Cortex of kidney (tissue), 1 donor: ENCODE results near the gene UCN2.
A peak's percentile ranks its signal among the peaks of the same experiment; 100 is the strongest.
"Not testable (repeated sequence)": the region's sequence is repeated elsewhere in the genome, so short reads cannot be mapped to it uniquely, and the experiment has no call there.

Experiments used
- DNase-seq: peaks from one replicate; lab custom pipeline; 2025; lab: John Stamatoyannopoulos, UW

UCN2 gene

DNA sequence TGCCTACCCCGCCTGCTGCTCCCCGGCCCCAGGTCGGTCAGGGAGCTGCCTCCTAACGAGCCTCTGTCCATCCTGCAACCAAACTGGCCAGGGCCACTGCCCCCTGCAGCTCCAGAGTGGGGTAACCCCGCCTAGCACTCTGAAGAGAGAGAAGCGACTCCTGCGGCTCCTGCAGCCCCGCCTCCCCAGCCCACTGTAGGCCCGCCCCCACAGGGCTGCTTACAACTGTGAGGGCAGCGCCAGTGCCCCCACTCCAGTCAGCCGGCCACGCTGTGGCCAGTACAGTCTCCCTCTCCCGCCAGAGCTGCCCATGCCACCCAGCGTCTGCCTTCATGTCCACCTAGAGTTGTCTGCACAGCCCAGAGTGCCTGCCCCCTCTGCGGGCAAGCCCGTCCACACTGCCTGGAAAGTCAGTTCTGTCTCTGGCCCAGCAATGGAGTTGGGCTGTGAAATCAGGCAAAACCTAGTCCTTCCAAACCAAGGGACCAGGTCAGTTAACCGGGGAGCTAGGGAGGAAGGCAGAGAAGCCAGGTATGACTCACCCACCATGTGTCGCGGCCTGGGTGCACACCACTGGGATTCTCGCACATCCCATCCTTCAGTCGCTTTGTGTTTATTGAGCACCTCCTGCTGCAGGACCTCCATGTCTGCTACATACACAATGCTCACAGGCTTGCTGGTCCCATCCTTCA lies 2.4 kb downstream of the UCN2 start:
- no peak for DNase-seq

DNA sequence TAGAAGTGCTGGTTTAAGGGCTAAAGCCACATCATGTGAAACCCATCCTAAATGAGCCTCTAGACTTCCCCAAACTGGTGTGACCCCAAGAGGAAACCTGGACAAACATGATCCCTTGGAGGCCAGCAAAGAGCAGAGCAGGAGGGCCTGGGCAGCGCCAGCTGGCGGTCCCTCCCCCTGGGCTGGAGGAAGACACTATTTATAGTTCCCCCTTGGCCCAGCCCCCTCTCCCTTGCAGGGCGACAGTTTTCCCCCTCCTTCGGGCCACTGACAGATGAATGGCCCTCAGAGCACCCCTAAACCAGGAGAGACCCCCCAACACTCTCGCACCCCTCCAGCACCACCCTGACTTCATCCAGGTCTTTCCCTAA lies 2.9 kb downstream of the UCN2 start:
- no peak for DNase-seq

DNA sequence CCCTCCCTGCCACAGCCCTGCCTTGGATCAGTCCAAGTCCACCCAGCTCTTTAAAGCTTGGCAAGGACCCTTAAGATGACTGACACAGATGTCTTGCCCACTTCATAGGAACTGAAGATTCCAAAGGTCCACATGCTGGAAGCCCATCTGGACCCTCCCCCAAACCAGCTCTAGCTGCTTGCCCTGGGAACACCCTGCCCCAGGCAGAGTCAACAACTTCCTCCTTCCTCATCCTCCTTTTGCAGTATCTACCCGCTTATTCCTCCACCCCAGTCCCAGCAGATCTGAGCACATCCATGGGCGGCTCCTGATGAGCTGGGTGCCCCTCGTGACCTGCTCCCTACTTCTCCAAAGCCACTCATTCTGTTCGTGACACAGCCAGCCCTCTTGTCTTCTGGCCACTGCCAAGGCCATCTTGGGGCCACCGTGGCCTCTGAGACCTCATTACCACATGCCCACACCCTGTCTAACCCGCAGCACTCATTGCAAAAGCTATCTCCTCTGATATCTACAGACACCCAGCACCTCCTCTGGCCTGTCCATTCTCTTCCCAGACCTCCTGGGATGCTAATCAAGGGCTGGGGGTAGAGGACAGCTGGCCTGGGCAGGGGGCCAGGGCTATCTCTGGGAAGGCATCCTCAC lies 5.0 kb downstream of the UCN2 start:
- DNase-seq, result no peak

DNA sequence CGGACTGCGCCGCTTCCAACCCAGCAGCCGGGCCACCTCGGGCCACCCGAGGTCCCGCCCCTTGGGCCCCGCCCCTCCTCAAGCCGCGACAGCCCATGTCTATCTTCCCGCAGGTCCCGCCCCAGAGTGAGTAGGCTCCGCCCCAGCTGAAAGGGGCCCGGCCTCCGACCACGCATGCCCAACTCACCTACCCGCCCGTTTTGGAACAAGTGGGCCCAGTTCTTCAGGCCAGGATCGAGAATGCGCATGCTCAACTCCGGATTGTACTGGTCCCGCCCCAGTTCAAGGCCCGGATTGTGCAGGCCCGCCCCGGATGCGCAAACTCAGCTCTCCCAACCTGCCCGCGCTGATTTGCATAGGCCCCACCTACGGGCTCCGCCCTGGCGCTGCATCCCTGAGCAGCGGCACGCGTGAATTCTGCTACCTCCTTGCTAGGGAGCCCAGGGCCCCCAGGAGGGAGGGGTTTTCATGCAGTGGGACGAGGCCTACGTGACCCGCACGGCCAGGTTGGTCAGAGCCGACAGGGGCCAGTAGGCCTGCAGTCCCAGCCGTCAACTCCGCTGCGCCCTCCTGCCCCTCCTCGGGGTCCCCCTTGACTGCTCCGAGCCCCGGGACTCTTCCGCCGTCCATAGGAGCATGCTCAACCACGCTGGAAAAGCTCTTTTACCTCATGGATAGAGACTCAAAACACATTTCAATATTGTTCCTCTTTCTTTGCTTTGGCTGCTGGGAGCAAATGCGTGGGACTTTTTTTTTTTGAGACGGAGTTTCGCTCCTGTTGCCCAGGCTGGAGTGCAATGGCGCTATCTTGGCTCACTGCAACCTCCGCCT lies 6.6 kb downstream of the UCN2 start, which contains the start of gene PFKFB4:
TSS of gene PFKFB4 (minus strand) at position 8 of the 831 bp plus-strand sequence. CDS start 26 bp downstream, outside the sequence.
- DNase-seq, result peak; percentile 34

DNA sequence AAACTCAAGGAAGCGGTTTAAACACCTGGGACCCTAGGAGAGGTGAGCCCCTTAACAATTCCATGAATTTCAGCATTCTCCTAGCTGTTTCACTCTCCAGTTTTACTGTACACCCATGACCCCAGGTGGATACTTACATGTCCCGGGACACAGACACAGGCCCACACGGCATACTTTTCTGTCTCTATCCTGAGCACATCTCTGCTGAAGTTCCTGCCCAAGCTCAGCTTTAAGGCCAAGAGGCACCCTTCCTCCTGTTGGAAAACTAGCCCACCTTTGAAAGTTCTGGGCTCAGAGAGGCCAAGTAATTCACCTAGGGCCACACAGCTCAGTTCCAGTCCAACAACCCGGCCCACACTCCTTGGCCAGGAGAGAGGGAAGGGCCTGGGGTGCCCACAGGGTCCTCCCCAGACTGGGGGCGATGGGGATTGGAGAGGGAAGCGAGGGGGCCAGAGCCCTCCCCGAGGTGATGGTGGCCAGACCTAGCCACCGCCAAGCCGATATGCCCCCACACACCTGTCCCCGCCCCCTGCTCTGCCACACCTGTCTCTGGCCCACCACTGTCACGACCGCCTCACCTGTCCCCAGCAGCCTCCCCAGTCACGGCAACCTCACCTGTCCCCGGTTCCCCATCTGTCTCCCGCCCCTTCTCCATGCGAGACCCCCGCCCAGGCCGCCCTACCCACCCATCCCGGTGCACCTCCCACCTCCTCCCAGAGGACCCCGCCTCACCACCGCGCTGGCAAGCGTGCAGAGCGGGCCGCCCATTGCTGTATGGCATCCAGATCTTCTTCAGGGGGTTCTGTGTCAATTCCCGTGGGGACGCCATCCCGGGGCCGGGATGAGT lies 7.4 kb downstream of the UCN2 start:
- DNase-seq, result no peak

DNA sequence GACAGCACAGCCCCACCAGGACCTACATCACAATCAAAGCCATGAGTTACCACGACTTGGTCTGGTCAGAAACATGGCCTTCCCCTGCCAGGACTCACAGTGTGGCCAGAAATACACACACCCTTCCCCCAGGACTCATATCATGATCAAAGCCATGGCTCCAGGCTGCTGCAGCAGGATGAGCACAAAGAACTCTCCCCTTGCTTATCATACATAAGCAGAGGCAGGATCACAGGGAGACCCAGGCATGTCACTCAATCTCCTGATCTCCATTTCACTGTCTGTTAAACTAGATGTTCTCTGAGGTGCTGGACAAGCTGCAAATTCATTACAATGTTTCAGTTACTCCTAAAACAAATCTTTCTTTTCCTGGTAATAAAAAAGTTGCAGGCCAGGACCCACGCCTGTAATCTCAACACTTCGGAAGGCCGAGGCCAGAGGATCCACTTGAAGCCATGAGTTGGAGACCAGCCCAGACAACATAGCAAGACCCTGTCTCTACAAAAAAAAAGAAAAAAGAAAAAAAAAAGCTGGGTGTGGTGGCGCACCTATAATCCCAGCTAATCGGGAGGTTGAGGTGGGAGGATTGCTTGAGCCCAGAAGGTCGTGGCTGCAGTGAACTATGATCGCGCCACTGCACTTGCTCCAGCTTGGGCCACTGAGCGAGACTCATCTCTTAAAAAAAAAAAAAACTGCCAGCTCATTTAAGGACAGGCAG lies 8.2 kb downstream of the UCN2 start:
- no peak for DNase-seq

DNA sequence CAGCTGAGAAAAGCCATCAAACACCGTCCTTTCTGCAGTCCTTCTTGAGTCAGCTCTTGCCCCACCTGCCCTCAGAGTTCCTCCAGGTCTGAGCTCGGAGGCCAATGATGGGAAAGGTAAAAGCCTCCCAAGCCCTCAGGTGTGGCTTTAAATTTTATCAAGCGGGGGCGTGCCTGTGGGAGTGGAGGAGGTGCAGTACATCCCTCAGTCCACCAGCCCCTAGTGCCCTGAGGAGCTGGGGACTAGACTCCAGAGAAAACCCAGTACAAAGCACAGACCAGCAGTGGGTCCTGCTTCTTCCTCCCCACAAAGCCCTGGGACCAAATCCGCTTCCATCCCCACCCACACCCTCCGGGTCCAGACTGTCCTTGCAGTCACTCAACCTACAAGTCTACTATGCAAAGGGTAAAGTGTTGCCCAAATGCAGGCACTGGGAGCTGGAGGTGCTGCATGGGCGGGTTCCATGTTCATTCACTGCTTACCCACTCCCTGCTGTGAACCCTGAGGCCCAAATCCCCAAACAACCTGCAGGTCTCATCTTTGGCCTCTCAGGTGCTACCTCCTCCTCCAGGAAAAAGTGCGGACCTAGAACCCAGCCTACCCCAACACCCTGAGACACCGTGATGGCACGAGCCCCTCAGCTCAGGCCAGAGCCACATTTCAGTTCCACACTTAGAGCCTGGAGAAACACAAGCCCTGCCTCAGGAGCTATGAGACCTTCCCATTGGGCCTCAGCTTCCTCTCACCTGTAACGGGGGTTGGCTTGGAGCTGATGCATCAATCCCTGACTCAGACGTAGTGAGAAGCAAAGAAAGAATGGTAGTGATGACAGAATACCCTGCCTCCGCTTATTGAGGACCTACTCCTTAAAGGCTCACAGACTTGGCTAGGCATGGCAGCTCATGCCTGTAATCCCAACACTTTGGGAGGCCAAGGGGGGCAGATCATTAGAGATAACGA lies 9.4 kb downstream of the UCN2 start:
- no peak for DNase-seq

DNA sequence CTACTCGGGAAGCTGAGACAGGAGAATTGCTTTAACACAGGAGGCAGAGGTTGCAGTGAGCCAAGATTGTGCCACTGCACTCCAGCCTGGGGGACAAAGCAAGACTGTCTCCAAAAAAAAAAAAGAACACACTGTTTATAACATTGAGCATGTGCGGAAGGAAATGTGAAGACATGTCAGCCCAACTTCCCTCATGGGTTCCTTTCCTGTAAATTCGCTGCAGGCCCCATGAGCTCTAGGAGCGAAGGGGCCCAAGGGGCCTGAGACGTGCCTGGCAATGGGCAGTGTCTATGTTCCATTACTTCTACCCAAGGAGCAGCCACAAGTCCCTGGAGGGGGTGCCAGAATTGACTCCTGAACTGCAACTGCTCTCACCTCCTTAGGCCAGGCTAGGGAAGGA lies 10.2 kb downstream of the UCN2 start:
- no peak for DNase-seq

DNA sequence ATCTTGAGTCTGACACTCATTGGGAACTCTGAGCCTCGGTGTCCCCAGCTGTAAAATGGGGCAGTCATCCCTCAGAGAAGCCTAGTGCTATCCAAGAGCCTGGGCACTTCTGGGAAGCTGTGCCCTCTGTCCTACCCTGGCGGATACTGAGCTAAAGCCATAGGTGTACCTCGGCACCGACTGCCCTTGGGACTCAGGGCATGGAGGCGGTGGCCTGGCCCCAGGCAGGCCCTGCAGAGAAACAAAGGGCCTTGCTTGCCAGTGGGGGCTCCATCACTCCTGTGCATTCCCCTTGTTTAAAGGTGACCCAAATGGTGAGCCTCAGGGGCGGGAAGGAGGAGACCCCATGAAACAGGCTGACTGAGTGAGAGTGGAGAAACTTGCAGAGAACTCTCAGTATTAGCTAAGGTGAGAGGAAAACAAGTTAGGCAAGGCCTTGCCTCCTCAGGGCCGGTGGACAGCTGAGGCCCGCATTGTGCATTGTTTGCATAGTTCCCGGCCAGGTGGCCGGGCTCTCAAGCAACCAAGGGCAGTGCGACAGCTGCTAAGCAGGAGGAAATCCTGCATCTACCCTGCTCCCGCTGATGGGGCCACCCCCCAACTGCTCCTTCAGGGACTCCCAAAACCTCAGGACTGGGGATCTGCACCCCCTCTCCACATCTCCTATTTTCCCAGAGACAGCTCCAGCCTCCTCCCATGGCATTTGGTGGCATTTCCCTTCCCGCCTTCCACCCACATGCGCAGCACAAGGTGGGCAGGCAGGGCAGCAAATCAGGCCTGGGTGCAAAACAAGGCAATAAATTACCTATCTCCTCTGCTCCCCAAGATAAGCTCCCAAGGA lies 11.2 kb downstream of the UCN2 start:
- no peak for DNase-seq

DNA sequence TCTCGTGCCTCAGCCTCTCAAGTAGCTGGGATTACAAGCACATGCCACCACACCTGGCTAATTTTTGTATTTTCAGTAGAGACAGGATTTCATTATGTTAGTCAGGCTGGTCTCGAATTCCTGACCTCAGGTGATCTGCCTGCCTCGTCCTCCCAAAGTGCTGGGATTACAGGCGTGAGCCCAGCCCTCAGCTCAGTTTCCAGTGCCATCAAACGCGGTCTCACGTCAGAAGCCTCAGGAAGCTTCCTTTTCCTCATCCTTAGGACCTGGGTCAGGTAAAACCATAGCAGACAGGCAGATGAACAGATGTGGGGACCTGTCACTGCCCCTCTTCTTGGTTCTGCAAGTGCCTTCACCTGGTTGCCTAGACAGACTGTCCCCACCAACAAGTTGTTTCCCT lies 11.9 kb downstream of the UCN2 start:
- not testable (repeated sequence) for DNase-seq

DNA sequence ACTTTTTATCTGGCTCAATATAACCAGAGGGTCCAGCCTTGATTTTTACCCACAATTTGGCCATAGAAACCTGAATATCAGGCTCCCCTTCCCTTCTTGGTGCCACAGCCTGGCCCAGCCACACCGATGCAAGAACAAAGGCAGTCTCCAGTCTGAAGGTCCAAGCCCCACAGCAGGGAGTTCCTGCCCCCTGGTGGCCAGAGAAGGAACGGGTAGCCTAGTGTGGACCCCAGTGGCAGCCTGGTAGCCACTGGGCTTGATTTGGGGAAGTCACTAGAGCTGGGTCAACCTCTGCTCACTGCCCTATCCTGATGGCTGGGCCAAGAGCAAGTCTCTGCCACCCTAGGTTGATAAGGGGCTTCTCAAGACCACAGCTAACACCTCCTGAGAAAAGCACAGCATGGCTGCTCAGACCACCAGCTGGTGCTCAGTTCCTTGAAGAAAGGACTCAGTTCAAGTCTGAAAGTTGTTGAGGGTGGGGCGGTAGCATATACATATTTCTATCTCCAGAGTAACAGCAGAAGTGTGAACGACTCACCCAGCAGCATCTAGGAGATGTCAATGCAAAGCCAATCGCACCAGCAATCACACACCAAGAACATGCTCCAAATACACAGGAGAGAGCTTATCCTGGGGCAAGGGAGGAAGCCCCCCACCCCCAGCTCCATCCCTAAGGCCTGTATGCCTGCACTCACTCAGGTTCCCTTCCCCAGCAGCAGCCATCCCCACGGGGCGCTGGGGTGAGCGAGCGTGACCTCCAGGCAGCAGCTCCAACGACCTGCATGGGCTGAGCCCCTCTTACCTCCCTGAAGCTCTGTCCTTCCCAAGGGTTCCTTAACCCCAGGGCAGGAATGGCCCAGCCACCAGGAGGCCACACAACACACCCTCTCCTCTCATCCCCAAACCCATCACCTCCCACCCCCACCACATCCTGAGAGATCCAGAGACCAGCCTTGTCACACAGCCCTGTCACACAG lies 14.6 kb downstream of the UCN2 start:
- DNase-seq, result no peak

DNA sequence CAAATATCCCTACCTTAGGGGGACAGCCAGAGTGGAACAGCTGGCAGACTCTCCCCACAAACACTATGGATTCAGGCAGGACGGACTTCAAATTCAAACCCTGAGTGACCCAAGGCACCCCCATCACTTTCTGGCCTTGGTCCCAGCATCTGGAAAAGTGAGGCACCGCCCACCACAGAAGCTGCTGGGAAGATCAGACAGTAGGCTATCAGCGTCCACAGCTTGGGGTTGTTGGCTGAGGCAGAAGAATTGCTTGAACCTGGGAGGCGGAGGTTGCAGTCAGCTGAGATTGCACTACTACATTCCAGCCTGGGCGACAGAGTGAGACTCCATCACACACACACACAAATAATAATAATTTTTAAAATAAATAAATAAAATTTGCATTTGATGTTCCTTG lies 15.5 kb downstream of the UCN2 start:
- no peak for DNase-seq

DNA sequence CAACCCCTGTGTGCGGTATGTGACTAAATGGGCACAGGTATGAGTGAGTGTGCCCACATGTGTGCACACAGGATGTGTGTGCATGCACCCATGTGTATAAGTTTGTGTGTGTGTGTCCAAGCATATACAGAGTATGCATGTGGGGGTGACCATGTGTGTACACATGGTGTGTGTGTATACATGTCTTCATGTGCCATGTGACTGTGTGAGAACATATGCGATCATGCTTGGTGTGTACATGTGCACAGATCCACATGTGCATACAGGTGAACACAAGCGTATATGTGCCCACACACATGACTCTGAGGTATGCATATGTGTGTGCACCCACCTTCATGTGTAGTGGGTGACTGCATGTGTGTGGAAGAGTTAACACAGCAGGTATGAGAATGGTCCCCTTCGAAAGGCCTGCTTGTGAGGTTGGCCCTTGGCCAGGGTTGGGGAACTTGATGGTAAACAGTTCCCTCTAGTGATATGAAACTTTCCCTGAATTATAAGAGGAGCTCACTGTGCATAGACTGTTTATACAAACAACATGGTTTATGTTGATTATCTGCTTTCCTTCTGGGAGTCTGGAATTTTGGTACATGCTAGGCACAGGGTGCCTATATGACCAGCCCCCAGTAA lies 17.3 kb downstream of the UCN2 start:
- no peak for DNase-seq

DNA sequence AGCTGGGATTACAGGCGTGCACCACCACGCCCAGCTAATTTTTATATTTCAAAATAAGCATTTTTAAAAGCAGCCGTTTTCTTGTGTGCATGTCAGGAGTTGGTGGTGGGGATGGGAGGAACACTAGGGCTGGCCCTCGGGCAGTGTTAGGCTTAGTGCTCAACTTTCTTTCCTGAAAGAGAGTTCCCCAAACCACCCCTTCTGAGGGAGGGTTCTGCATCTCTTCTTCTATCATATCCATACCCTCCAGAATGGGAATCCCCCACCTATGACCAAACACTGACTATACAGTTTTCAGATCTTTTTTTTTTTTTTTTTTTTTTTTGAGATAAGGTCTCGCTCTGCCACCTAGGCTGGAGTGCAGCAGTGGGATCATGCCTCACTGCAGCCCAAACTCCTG lies 19.4 kb downstream of the UCN2 start:
- DNase-seq, result no peak

DNA sequence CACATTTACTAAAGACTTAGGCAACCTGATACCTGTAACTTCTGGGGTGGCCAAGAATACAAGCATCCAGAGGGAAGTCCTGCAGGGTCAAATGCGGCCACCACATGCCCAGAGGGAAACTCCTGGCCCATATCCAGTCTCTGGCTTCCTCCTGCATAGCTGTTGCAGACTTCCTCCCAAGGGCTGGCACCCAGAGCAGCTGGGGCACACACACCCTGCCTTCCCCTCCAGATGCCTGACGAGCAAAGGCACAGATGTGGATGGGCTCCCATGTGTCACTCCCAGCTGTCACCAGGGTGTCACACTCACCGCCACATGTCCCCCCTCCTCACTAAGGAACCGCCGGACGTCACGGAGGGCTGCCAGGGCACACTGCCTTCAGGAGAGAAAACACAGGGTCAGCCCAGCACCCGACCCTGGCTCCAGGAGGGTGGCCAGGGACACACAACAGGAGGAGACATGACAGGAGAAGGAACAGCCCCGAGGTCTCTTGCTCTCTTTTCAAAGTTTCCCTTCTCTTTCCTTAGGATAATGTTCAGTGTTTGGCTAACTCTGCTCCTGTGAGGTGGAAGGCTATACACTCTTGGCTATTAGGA lies 20.2 kb downstream of the UCN2 start:
- no peak for DNase-seq

DNA sequence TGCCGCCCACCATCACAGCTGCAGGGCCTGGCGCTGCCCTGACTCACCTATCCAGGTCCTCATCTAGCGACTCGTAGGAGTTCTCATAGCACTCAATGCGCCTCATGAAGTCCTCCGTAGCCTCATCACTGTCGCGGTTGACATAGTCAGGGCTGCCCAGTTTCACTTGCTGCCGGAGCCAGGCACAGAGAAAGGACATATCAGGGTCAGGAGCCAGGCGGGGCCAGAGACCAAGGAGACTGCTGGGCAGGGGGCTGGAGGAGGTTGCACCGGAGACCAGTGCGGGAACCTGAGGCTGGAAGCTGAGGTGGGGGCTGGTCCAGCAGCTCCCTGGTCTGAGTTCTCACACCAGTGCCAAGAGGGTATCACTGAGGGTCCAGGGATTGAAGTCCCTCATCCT lies 25.1 kb downstream of the UCN2 start:
- no peak for DNase-seq

DNA sequence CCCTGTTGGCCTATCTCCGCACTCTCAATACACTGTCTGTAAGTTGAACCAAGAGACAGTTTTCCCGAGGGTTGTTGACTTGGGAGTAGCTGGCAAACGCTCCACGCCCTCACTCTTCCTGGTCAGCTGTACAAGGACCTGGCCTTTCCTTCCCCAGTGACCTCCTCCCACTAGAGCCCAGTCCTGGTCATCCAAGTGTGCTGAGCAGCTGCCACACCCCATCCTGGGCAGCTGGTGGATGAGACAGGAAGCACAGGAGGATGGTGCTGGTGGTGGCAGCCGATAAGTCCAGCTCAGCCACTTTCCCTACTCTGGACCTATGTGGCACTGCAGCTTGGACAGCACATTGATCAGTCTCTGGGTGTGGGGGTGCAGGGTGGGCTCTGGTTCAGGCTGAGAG lies 26.8 kb downstream of the UCN2 start:
- DNase-seq, result no peak
